Subcutaneous abdominal adipose tissue (tissue), 5 donors: ENCODE results near the gene RPEL1.

Source experiments
- H3K27ac ChIP-seq: one replicate; pipeline ENCODE4 v1.7.0; 2013; ENCODE audit warnings: low read depth, mild to moderate bottlenecking, inconsistent platforms, low read length, moderate library complexity
- H3K27me3 ChIP-seq, 5 donors: one replicate each; pipeline ENCODE4 v1.7.0; 2013; ENCODE audit warnings: low read length in 5 of 5, inconsistent platforms in 1 of 5; ENCODE audit not compliant: control insufficient read depth in 5 of 5, insufficient read depth in 4 of 5
- H3K36me3 ChIP-seq, 5 donors: one replicate each; pipeline ENCODE4 v1.7.0; 2013; ENCODE audit warnings: low read length in 5 of 5; ENCODE audit not compliant: control insufficient read depth in 5 of 5, insufficient read depth in 5 of 5
- H3K4me1 ChIP-seq, 5 donors: one replicate each; pipeline ENCODE4 v1.7.0; 2013; ENCODE audit warnings: low read length in 5 of 5, mild to moderate bottlenecking in 3 of 5, moderate library complexity in 1 of 5; ENCODE audit not compliant: control insufficient read depth in 5 of 5, insufficient read depth in 5 of 5
- H3K4me3 ChIP-seq, 5 donors: one replicate each; pipeline ENCODE4 v1.7.0; 2013; ENCODE audit warnings: low read length in 5 of 5, low read depth in 1 of 5
- H3K9ac ChIP-seq, 5 donors: one replicate each; pipeline ENCODE4 v1.7.0; 2013; ENCODE audit warnings: low read length in 5 of 5, mild to moderate bottlenecking in 4 of 5, moderate library complexity in 3 of 5
- H3K9me3 ChIP-seq, 5 donors: one replicate each; pipeline ENCODE4 v1.7.0; 2013; ENCODE audit warnings: low read length in 5 of 5; ENCODE audit not compliant: control insufficient read depth in 5 of 5
- donor health status: healthy.
- donor health status: healthy.
- donor health status: healthy.
- donor health status: healthy.
- donor health status: healthy.

The RPEL1 gene

GRCh38 chr10:103232131-103232673 is 13.5 kb upstream of the RPEL1 start:
- Histone ChIP-seq H3K9ac (no peak overlapping the region), H3K4me1 (peaks cover 0 to 7% (median 0%) of the 10 kb centered on the region in 5 donors), H3K36me3 (no peaks in the 10 kb centered on the region), H3K4me3 (no peak overlapping the region), H3K27ac (no peak overlapping the region), H3K27me3 (no peaks in the 10 kb centered on the region), H3K9me3 (no peaks in the 10 kb centered on the region)

DNA sequence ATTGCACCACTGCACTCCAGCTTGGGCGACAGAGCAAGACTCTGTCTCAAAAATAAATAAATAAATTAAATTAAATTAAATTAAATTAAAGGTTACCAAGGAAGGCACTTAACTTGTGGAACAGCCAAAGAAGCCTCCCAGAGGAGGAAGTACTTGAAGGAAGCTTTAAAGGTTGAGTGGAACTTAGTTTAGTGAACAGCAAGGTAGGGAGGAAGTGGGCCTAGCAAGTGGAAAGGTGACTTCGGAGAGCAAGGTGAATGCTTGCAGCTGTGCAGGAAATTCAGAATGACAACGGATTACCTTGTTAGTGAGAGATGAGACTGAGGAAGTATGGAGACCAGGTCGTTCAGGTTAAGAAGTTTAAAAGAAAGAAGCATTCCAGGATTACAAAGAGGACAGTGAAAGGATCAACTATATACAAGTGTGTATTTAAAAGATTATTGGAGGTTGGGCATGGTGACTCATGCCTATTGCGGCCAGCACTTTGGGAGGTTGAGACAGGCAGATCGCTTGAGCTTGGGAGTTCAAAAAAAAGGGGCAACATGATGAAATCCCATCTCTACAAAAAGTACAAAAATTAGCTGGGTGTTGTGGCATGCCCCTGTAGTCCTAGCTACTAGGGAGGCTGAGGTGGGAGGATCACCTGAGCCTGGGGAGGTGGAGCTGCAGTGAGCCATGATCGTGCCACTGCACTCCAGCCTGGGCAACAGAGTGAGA is 12.8 kb upstream of the RPEL1 start:
- no peaks in the 10 kb centered on the region for H3K9me3 ChIP-seq
- no peak overlapping the region for H3K4me3 ChIP-seq
- no peaks in the 10 kb centered on the region for H3K36me3 ChIP-seq
- H3K27ac ChIP-seq = no peak overlapping the region
- H3K9ac ChIP-seq = no peak overlapping the region
- no peaks in the 10 kb centered on the region for H3K27me3 ChIP-seq
- H3K4me1 ChIP-seq = peaks cover 0 to 7% (median 0%) of the 10 kb centered on the region in 5 donors

DNA sequence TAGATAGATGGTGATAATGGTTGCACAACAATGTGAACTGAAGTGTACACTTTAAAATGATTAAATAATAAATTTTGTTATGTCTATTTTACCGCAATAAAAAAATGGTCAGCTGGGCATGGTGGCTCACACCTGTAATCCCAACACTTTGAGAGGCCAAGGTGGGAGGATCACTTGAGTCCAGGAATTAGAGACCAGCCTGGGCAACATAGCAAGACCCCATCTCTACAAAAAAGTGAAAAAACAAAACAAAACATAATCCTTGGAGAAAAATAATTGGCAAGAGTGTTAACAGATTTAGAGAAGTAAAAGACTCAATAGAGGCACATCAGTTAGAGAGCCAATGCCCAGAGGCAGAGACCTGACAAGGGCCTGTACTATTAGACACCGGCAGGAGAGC is 9.9 kb upstream of the RPEL1 start:
- Histone ChIP-seq H3K36me3 (no peaks in the 10 kb centered on the region), H3K27ac (no peak overlapping the region), H3K9ac (no peak overlapping the region), H3K27me3 (no peaks in the 10 kb centered on the region), H3K4me3 (no peak overlapping the region), H3K4me1 (peaks cover 0 to 7% (median 0%) of the 10 kb centered on the region in 5 donors), H3K9me3 (no peaks in the 10 kb centered on the region)

DNA sequence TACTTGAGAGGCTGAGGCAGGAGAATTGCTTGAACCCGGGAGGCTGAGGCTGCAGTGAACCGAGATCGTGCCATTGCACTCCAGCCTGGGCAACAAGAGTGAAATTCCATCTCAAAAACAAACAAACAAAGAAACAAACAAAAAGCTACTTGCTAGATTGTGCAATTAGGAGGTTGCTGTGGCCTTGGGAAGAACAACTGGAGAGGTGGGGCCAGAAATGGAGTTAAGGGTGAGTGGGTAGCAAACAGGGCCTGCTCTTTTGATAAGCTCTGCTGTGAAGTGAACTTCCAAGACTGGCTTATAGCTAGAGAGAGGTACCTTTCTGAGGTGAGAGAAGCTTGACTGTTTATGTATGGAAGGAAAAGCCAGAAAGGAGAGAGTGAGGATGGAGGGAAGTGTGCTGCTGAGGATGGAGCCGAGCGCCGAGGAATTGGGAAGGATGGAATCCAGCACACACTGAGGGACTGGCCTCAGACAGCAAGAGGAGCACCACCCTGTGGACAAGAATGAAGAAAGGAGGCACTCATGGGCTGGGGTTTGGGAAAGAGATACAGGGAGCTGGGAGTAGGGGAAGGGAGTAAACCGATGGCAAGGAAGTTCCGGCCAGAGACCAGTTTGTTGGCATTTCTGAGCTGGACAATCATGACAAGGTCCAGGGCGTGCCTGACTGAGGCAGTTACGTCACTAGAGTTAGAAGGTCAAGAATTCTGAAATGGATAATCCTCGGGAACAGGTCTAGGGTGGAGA is 7.0 kb upstream of the RPEL1 start:
- H3K9me3 ChIP-seq = no peaks in the 10 kb centered on the region
- no peak overlapping the region for H3K27ac ChIP-seq
- no peaks in the 10 kb centered on the region for H3K36me3 ChIP-seq
- no peak overlapping the region for H3K4me3 ChIP-seq
- no peak overlapping the region for H3K9ac ChIP-seq
- H3K27me3 ChIP-seq = no peaks in the 10 kb centered on the region
- H3K4me1 ChIP-seq = peaks cover 0 to 10% (median 9%) of the 10 kb centered on the region in 5 donors

- H3K4me1 ChIP-seq = peaks cover 0 to 10% (median 9%) of the 10 kb centered on the region in 5 donors
Observed at GRCh38 chr10:103241262-103242011, 4.2 kb upstream of the RPEL1 start.

DNA sequence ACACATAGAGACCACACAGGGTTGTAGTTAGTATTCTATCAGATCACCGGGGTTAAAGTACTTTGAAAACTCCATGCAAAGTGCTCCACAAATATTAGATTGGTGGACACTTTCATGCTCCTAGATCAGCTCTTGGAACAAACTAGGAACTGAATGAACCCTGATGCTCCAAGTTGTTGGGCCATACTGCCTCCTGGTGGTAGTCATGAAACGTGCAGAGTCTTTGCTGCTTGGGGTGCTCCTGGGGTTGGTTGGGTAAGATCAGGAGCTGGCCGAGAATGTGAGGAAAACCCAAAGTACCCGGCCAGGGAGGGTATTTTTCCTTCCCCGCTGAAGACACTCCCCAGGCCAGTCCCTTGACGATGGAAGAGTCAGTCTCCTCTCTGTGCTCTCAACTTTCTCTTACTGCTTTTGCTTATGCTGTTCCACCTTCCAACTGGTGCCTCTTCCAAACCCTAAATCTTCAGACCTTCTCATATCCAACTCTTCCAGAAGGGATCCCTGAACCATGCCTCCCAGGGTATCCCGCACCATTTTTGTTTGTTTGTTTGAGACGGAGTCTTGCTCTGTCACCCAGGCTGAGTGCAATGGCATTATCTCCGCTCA is 918 bp upstream of the RPEL1 start:
- H3K36me3 ChIP-seq = no peaks in the 10 kb centered on the region
- no peaks in the 10 kb centered on the region for H3K9me3 ChIP-seq
- H3K27ac ChIP-seq = no peak overlapping the region
- no peak overlapping the region for H3K9ac ChIP-seq
- H3K4me3 ChIP-seq = no peak overlapping the region
- H3K4me1 ChIP-seq = peaks cover 0 to 10% (median 9%) of the 10 kb centered on the region in 5 donors
- no peaks in the 10 kb centered on the region for H3K27me3 ChIP-seq

More at GRCh38 chr10:103241262-103242011, 4.2 kb upstream of the RPEL1 start:
- no peaks in the 10 kb centered on the region for H3K36me3 ChIP-seq
- H3K9me3 ChIP-seq = no peaks in the 10 kb centered on the region
- no peak overlapping the region for H3K27ac ChIP-seq
- peak overlapping the region in 1 of 5 donors; percentile 7 for H3K4me3 ChIP-seq
- H3K27me3 ChIP-seq = no peaks in the 10 kb centered on the region
- H3K9ac ChIP-seq = peak overlapping the region in 2 of 5 donors; percentile 7 to 13

DNA sequence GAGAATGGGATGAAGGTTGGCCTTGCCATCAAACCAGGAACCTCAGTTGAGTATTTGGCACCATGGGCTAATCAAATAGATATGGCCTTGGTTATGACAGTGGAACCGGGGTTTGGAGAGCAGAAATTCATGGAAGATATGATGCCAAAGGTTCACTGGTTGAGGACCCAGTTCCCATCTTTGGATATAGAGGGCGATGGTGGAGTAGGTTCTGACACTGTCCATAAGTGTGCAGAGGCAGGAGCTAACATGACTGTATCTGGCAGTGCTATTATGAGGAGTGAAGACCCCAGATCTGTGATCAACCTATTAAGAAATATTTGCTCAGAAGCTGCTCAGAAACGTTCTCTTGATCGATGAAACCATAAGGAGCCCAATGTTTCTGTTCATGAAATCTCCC is 637 bp downstream of the RPEL1 start:
- Histone ChIP-seq H3K9me3 (no peaks in the 10 kb centered on the region), H3K36me3 (no peaks in the 10 kb centered on the region), H3K4me3 (no peak overlapping the region), H3K9ac (no peak overlapping the region), H3K4me1 (peaks cover 0 to 6% (median 5%) of the 10 kb centered on the region in 5 donors), H3K27ac (no peak overlapping the region), H3K27me3 (no peaks in the 10 kb centered on the region)

GRCh38 chr10:103254113-103254512 is 8.4 kb downstream of the RPEL1 start:
- H3K27me3 ChIP-seq = no peaks in the 10 kb centered on the region
- H3K4me1 ChIP-seq = no peaks in the 10 kb centered on the region
- no peaks in the 10 kb centered on the region for H3K36me3 ChIP-seq
- H3K9me3 ChIP-seq = no peaks in the 10 kb centered on the region
- H3K27ac ChIP-seq = no peak overlapping the region
- H3K4me3 ChIP-seq = no peak overlapping the region
- H3K9ac ChIP-seq = no peak overlapping the region

DNA sequence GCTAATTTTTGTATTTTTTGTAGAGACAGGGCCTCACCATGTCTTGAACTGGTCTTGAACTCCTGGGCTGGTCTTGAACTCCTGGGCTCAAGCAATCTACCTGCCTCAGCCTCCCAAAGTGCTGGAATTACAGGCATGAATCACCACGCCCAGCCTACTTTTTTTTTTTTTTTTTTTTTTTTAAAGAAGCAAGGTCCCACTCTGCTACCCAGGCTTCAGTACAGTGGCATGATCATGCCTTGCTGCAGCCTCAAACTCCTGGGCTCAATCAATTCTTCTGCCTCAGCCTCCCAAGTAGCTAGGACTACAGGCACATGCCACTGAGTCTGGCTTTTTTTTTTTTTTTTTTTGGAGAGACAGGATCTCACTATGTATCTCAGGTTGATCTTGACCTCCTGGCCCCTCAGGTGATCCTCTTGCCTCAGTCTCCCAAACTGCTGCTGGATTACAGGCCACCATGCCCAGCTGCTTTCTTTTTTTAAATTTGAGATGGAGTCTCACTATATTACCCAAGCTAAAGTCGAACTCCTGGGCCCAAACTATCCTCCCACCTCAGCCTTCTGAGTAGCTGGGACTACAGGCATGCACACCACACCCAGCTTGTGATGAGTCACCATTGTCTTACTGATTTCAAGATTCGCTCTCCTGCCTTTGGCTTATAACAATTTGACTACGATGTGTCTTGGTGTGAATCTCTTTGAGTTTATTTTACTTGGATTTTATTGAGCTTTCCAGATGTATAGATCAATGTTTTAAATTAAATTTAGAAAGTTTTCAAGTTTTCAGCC is 9.0 kb downstream of the RPEL1 start:
- no peaks in the 10 kb centered on the region for H3K4me1 ChIP-seq
- H3K9ac ChIP-seq = no peak overlapping the region
- H3K27ac ChIP-seq = no peak overlapping the region
- H3K36me3 ChIP-seq = no peaks in the 10 kb centered on the region
- no peak overlapping the region for H3K4me3 ChIP-seq
- no peaks in the 10 kb centered on the region for H3K27me3 ChIP-seq
- H3K9me3 ChIP-seq = no peaks in the 10 kb centered on the region
